ENCODE data around the gene SH3RF3.

- no peak for TF ChIP-seq POLR2A (IDR thresholded peaks at IDR 0.05; ENCODE audit: low read length)
- no peak for TF ChIP-seq GATA1 (IDR thresholded peaks at IDR 0.05; ENCODE audit: low read depth, low read length)
These were observed 77.7 kb downstream of the SH3RF3 start for GRCh38 chr2:109206569-109207146.
